B cell (primary cell): ENCODE measurements around the gene CELF4. TPM values are rescaled to one million over a fixed set of nuclear protein-coding genes. Genes with fewer than 3 reads are reported as not detected.

Experiments used
- ATAC-seq: fragments of 200-7000 bp; cut with Tn5 transposase; one replicate; pipeline ENCODE4 v1.10.0; 2021; ENCODE audit warnings: low read depth, mild to moderate bottlenecking, moderate number of reproducible peaks, moderate library complexity
- CTCF ChIA-PET: fragments of 350-600 bp; sonication (Branson Sonifier 250); formaldehyde crosslinking; loops from one replicate; lab custom pipeline; 2021; ENCODE audit warnings: antibody characterized with exemption, inconsistent platforms; lab: Charles Lee
- POLR2A ChIA-PET: fragments of 350-600 bp; sonication (Branson Sonifier 250); formaldehyde crosslinking; loops from one replicate; lab custom pipeline; 2021; ENCODE audit warnings: antibody characterized with exemption; lab: Charles Lee
- DNase-seq: peaks from one replicate; pipeline ENCODE4 v3.0.0; 2013
- H2AFZ ChIP-seq: 2 replicates; pipeline ENCODE4 v1.6.1; 2012; ENCODE audit warnings: mild to moderate bottlenecking, low read depth, low read length; ENCODE audit not compliant: insufficient read depth, poor library complexity, severe bottlenecking
- H3K27ac ChIP-seq, 2 donors: 1 replicate in 1 of 2; 2 replicates in 1 of 2; pipeline ENCODE4 v1.5.1; 2012 to 2013; ENCODE audit warnings: low read length in 2 of 2, mild to moderate bottlenecking in 2 of 2, moderate library complexity in 1 of 2
- H3K27me3 ChIP-seq, 4 experiments: fragments of 200-600 bp in 1 of 4; sonication (generic) in 1 of 4; replicated peaks in 1 of 4; 1 replicate in 2 of 4; 2 replicates in 2 of 4; pipeline versions ENCODE4 v1.6.1 to v1.7.0; 2013 to 2016; ENCODE audit warnings: low read length in 3 of 4, mild to moderate bottlenecking in 2 of 4, mixed read lengths in 1 of 4, moderate library complexity in 1 of 4; ENCODE audit not compliant: insufficient read depth in 4 of 4, control insufficient read depth in 3 of 4; ENCODE audit errors: control extremely low read depth in 1 of 4
- H3K36me3 ChIP-seq, 2 experiments: replicated peaks in 1 of 2; 1 replicate in 1 of 2; 2 replicates in 1 of 2; pipeline versions ENCODE4 v1.6.1 to v1.7.1; 2013; ENCODE audit warnings: low read length in 1 of 2; ENCODE audit not compliant: insufficient read depth in 2 of 2, control insufficient read depth in 1 of 2; ENCODE audit errors: control extremely low read depth in 1 of 2, extremely low read depth in 1 of 2
- H3K4me1 ChIP-seq, 2 donors: fragments of 200-600 bp in 1 of 2; sonication (generic) in 1 of 2; 1 replicate in 1 of 2; 2 replicates in 1 of 2; pipeline versions ENCODE4 v1.5.1 to v1.6.1; 2013 to 2017; ENCODE audit warnings: low read length in 2 of 2; ENCODE audit not compliant: control insufficient read depth in 2 of 2, insufficient read depth in 2 of 2
- H3K4me2 ChIP-seq: replicated peaks from 2 replicates; pipeline ENCODE3; 2012; ENCODE audit warnings: mild to moderate bottlenecking, low read depth, low read length; ENCODE audit not compliant: poor library complexity, severe bottlenecking
- H3K4me3 ChIP-seq, 5 experiments: fragments of 200-600 bp in 1 of 5; sonication (generic) in 1 of 5; 1 replicate in 3 of 5; 2 replicates in 2 of 5; pipeline versions ENCODE4 v1.5.1 to v1.7.0; 2011 to 2016; ENCODE audit warnings: low read length in 4 of 5, mild to moderate bottlenecking in 4 of 5, low read depth in 2 of 5, control low read depth in 1 of 5, moderate library complexity in 1 of 5; ENCODE audit not compliant: insufficient read depth in 1 of 5; ENCODE audit errors: control extremely low read depth in 1 of 5, extremely low read depth in 1 of 5
- H3K79me2 ChIP-seq: fragments of 200-600 bp; sonication (generic); one replicate; pipeline ENCODE4 v1.6.0; 2016; ENCODE audit warnings: low read length; ENCODE audit not compliant: control insufficient read depth, insufficient read depth
- H3K9ac ChIP-seq: fragments of 200-600 bp; sonication (generic); 2 replicates; pipeline ENCODE4 v1.6.1; 2017; ENCODE audit warnings: mild to moderate bottlenecking, low read length, moderate library complexity
- H3K9me3 ChIP-seq, 3 donors: one replicate each; pipeline versions ENCODE4 v1.6.1 to v1.7.1; 2013; ENCODE audit warnings: low read length in 2 of 3; ENCODE audit not compliant: control insufficient read depth in 2 of 3, insufficient read depth in 1 of 3; ENCODE audit errors: control extremely low read depth in 1 of 3
- H4K20me1 ChIP-seq: 2 replicates; pipeline ENCODE4 v1.6.0; 2012; ENCODE audit warnings: mild to moderate bottlenecking, low read length; ENCODE audit not compliant: insufficient read depth, control insufficient read depth, poor library complexity, severe bottlenecking
- H3K27ac Mint-ChIP-seq: one replicate; pipeline ENCODE4 v1.8.0; 2021; ENCODE audit warnings: mixed read lengths
- H3K27me3 Mint-ChIP-seq: one replicate; pipeline ENCODE4 v1.8.0; 2021; ENCODE audit warnings: mixed read lengths
- H3K4me1 Mint-ChIP-seq: one replicate; pipeline ENCODE4 v1.8.0; 2021; ENCODE audit warnings: mixed read lengths
- H3K4me3 Mint-ChIP-seq: one replicate; pipeline ENCODE4 v1.8.0; 2021; ENCODE audit warnings: mixed read lengths
- H3K9me3 Mint-ChIP-seq: one replicate; pipeline ENCODE4 v1.8.0; 2022; ENCODE audit warnings: mixed read lengths; ENCODE audit not compliant: insufficient read depth
- EZH2 ChIP-seq: IDR thresholded peaks from 2 replicates; pipeline ENCODE4 v1.6.1; 2012; ENCODE audit warnings: borderline replicate concordance, low read depth, mild to moderate bottlenecking, moderate library complexity, low read length; ENCODE audit not compliant: insufficient read depth, poor library complexity, severe bottlenecking
- WGBS: methylation state at CpG from one replicate; pipeline ENCODE4 v1.1.5; 2013; ENCODE audit warnings: missing lambda C conversion rate; ENCODE audit not compliant: insufficient coverage; 5-methylcytosine and 5-hydroxymethylcytosine counted together
- intact Hi-C: fragments of 100-400 bp; cut with micrococcal nuclease; formaldehyde crosslinking; loops from one replicate; pipeline ENCODE4 v1.10.0; 2022
- polyA plus RNA-seq: library from polyadenylated mRNA; depleted of rRNA; stranded (reverse); fragments of >200 nt; gene quantifications from 2 replicates; pipeline ENCODE4 v1.2.3, GENCODE V29; 2012
- total RNA-seq, 2 donors: library from RNA; stranded (reverse); fragments of 120-200 nt in 1 of 2; gene quantifications; 1 replicate in 1 of 2; 2 replicates in 1 of 2; pipeline versions ENCODE4 v1.2.3 to v1.2.4, GENCODE V29; 2013 to 2022
- TF ChIP-seq, protein P1 (sequence below): fragments of 200-600 bp; IDR thresholded peaks from one replicate; pipeline ENCODE4 v1.8.0; 2022; ENCODE audit warnings: antibody characterized with exemption, mild to moderate bottlenecking

Gene CELF4
- total and polyA plus RNA-seq, 2 donors (not counting 1 experiment from before 2014, with no cell fraction given) = not detected

DNA sequence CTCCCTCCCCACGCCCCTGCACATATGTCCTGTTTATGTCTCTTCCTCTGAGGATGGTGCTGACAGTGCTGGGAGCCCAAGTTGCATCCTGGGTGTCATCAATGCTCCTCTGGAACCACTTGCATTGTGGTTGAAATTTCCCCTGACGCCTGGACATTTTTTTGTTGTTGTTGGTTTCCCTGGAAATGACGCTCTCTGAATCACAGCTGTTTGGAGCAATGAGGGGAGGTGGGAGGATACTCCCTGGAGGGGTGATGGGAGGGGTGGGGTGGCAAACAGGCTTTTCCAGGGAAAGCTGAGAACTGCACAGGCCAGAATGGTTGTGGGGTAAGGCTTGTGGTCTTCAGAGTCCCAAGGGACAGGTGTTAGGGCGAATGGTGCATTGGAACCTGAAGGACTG is 29.6 kb downstream of the CELF4 start:
- intact Hi-C loops = no loop called here
- H3K27me3 Mint-ChIP-seq = peaks cover 38% of the 10 kb centered on the region
- POLR2A ChIA-PET = no interaction called here

DNA sequence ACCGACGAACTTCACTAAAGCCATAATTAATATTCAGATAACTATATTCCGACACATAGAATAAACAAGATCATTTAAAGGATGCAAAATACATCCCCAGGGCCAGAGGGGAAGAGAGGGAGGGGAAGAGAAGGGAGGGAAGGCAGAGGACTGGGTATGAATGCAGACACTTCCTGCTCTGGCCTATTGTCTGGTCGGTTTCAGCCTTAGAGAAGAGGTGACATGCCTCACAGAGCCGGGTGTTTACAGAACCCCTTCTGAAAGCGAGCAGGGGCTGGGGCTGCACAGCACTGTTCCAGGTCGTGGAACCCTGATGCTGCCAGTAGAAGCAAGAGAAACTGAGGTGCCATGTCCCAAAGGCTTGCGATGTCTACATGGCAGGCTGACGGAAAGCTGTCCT is 31.0 kb downstream of the CELF4 start:
- H3K27me3 ChIP-seq = peaks cover 0 to 7% (median 0%) of the 10 kb centered on the region in 4 experiments
- WGBS = 40% methylated on average over 6 of the region's 9 CpGs
- no peak overlapping the region for H3K4me2 ChIP-seq
- no peak overlapping the region for H3K27ac ChIP-seq
- no peak overlapping the region for H3K4me3 ChIP-seq
- no peaks in the 10 kb centered on the region for H3K36me3 ChIP-seq
- no peak for ATAC-seq
- Mint-ChIP-seq H3K27me3 (peaks cover 26% of the 10 kb centered on the region), H3K4me3 (no peak overlapping the region), H3K4me1 (peaks cover 15% of the 10 kb centered on the region), H3K9me3 (no peaks in the 10 kb centered on the region), H3K27ac (no peak overlapping the region)
- H4K20me1 ChIP-seq = no peaks in the 10 kb centered on the region
- intact Hi-C loops = no loop called here
- H3K4me1 ChIP-seq = peaks cover 0 to 2% of the 10 kb centered on the region in 2 donors
- no peak for DNase-seq
- TF ChIP-seq EZH2 = no peak
- TF ChIP-seq, protein P1, sequence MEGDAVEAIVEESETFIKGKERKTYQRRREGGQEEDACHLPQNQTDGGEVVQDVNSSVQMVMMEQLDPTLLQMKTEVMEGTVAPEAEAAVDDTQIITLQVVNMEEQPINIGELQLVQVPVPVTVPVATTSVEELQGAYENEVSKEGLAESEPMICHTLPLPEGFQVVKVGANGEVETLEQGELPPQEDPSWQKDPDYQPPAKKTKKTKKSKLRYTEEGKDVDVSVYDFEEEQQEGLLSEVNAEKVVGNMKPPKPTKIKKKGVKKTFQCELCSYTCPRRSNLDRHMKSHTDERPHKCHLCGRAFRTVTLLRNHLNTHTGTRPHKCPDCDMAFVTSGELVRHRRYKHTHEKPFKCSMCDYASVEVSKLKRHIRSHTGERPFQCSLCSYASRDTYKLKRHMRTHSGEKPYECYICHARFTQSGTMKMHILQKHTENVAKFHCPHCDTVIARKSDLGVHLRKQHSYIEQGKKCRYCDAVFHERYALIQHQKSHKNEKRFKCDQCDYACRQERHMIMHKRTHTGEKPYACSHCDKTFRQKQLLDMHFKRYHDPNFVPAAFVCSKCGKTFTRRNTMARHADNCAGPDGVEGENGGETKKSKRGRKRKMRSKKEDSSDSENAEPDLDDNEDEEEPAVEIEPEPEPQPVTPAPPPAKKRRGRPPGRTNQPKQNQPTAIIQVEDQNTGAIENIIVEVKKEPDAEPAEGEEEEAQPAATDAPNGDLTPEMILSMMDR = no peak
- H2AFZ ChIP-seq = no peak overlapping the region
- H3K9me3 ChIP-seq = no peaks in the 10 kb centered on the region
- ChIA-PET POLR2A (no interaction called here), CTCF (no interaction called here)
- H3K79me2 ChIP-seq = no peaks in the 10 kb centered on the region
- no peak overlapping the region for H3K9ac ChIP-seq

More for the DNA sequence above, 29.6 kb downstream of the CELF4 start:
- Histone ChIP-seq H3K9me3 (no peaks in the 10 kb centered on the region), H3K27ac (no peak overlapping the region), H3K4me1 (no peaks in the 10 kb centered on the region), H3K4me2 (no peak overlapping the region), H3K36me3 (no peaks in the 10 kb centered on the region), H3K9ac (no peak overlapping the region), H2AFZ (no peak overlapping the region), H3K79me2 (no peaks in the 10 kb centered on the region), H4K20me1 (no peaks in the 10 kb centered on the region), H3K4me3 (no peak overlapping the region), H3K27me3 (peaks cover 0 to 9% (median 0%) of the 10 kb centered on the region in 4 experiments)
- CTCF ChIA-PET = no interaction called here
- ATAC-seq (no peak), DNase-seq (no peak)
- Mint-ChIP-seq H3K4me3 (no peak overlapping the region), H3K27ac (no peak overlapping the region), H3K9me3 (no peaks in the 10 kb centered on the region), H3K4me1 (peaks cover 9% of the 10 kb centered on the region)
- TF ChIP-seq, protein P1 = no peak
- no peak for TF ChIP-seq EZH2
- WGBS = 93% methylated on average over 2 of the region's 4 CpGs
